ENCODE data around the gene C2CD2.

C2CD2 gene

DNA sequence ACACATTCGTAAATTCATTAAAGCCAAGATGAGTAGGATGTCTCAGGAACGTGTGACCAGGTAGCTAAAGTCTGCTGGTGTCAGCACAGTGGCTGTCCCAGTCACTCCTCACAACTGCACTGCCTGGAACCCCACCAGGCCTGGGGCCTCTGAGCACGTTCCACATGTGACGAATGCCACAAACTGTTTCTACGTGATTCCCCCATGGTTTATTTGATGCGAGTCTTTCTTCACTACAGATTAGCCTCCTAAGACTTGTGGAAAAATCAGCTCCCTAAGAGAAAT, 107.8 kb downstream of the C2CD2 start:
- DNase-seq = no peak
- in situ Hi-C loops (cut with HindIII; ENCODE audit: low pct_ligation_motif_present, low pct_unique_long_range_greater_than_20kb, low sequenced_read_pairs) = no loop called here

DNA sequence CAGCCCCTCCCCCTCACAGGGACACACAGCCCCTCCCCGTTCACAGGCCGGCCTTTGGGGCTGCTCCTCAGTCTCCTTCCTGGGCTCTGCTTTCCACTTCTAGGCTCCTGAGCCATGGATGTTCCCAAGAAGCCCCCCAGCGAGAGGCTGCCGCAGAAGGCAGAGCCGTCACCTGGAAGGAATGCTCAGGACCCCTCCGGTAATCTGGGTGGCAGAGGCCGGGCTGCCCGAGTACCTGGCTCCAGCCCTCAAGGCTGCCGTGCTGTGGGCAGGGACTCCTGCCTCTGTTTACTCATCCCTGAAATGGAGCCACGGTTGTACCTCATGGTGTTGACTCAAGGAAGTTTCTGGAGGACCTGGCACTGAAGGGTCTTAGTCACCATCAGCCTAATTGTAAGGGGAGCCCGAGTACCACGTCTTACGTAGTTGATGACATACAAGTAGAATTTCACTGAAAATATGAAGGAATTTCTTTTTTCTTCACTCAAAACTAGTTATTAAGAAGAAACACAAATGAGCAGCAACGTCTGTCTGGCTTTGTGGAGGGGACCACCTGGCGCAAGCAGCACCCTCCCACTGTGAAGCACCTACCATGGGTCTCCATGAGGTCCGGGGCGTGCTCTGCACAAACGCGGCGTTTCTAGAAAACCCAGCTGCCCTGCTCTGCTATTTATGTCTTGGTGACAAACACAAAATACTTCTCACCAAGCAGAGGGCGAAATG, 108.3 kb downstream of the C2CD2 start:
- DNase-seq = no peak
- in situ Hi-C loops (cut with HindIII; ENCODE audit: low pct_ligation_motif_present, low pct_unique_long_range_greater_than_20kb, low sequenced_read_pairs) = no loop called here

DNA sequence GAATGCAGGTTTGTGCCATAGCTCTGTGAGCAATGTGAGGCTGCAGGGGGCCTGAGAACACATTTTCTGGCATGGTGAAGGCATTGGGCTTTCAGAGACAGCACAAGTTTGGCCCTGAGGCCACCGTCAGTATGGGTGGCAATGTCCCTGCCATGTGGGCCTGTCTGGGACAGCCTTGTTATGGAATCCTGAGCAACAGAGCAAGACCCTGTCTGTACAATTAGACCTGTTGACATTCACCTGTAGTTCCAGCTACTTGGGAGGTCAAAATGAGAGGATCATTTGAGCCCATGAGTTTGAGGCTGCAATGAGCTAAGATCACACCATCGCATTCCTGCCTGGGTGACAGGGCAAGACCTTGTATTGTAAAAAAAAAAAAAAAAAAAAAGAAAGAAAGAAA, 110.2 kb downstream of the C2CD2 start:
- no peak for DNase-seq
- in situ Hi-C loops (cut with HindIII; ENCODE audit: low pct_ligation_motif_present, low pct_unique_long_range_greater_than_20kb, low sequenced_read_pairs) = no loop called here

DNA sequence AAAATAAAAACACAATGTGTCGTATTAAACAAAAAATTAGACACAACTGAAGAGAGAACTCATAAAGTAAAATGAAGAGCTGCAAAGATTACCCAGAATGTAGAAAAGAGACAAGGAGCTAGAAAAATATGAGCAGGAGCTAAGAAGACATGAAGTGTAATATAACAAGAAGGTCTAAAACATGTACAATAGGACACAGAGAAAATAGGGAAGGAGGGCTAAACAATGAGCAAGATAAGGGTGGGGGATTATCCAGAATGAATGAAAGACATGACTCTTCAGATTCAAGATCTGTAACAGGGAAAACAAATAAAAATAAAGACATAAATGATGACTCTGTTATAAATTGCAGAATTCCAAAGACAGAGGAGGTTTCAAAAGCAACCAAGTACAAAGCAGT, 112.9 kb downstream of the C2CD2 start:
- no peak for DNase-seq
- in situ Hi-C loops (cut with HindIII; ENCODE audit: low pct_ligation_motif_present, low pct_unique_long_range_greater_than_20kb, low sequenced_read_pairs) = no loop called here

DNA sequence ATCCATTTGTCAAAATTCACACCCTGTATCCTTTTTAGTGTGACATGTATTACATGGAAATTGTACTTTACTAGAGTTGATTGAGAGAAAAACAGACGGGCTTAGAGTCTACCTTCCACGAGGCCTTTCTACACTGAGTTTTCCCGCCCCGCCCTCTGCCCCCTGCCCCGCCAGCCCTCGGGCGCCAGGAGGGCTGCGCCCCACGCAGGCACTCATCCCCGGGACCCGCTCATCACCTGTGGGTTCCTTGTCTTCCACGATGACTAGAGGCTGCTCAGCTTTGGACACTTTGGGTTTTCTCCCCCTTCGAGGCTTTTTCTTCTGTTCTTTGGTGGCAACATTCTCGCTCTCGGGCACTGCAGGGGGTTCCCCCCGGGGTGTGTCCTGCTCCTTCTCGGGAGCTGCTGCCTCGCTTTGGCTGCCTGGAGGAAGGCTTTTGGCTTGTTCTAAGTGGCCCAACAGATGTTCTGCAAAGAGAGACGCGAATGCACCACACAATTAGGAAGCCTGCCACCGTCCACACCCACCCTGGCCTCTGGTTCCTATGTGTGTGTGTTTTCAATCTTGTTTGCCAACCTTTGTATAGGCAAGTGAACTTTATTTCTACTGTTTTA, 114.3 kb downstream of the C2CD2 start:
- no peak for DNase-seq
- in situ Hi-C loops (cut with HindIII; ENCODE audit: low pct_ligation_motif_present, low pct_unique_long_range_greater_than_20kb, low sequenced_read_pairs) = no loop called here

DNA sequence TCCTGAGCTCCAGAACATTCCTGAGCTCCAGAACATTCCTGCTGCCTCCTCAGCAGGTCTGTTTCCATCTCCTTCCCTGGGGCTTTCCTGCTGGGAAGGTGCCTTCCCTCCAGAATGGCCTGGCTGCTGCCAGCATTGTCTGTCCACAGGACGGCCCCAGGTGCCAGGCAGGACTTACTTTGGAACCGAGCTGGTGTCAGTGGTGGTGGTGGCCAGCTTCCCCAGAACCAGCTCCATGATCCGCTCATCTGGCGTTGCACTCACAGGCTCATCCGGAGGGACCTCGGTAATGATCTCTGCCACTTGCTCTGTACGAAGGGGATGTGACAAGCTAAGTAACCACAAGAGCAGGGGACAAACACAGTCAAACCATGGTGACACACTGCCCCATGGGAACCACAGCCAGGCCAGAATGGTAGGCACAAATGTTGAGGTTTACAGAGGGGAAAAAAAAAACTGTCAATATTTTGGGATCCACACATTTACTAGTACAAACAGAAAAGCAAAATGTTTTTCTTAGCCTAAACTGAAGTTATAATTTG, 116.0 kb downstream of the C2CD2 start:
- in situ Hi-C loops (cut with HindIII; ENCODE audit: low pct_ligation_motif_present, low pct_unique_long_range_greater_than_20kb, low sequenced_read_pairs) = no loop called here
- no peak for DNase-seq

DNA sequence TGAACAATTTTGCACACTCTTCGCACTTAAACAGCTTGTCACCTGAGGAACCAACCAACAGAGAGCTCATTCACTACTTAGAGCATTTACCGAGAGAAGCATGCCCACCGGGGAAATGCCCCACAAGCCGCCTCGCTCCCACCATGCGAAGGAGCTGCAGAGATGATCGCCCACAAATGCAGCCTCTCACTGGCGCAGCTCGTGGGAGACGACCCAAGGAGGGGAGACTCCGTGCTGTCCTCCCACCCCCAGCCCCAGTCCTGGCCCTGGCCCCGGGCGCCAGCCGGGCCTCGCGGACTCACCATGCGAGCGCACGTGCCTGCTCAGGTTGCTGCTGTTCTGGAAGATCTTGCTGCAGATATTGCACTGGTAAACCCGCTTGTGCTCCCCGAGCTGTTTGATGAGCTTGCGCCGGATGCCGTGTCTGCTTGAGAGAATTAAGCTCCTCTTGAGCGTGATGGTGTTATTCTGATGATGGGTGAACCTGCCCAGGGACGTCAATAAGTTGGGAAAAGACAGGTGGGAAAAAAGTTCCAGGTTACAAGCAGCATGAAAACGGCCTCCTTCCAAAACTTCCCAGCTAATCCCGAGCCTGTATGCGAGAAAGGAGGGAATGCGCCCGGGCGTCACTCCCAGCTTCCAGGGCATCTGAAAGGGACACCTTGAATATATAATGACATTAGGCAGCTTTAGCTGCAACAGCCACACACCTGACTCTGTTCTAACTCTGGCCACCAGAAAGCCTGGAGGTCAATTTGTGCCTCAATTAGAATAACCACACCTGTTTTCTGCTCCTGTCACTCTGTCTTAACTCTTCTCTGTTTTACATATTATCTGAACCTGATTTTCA, 117.4 kb downstream of the C2CD2 start:
- in situ Hi-C loops (cut with HindIII; ENCODE audit: low pct_ligation_motif_present, low pct_unique_long_range_greater_than_20kb, low sequenced_read_pairs) = no loop called here
- DNase-seq = no peak

DNA sequence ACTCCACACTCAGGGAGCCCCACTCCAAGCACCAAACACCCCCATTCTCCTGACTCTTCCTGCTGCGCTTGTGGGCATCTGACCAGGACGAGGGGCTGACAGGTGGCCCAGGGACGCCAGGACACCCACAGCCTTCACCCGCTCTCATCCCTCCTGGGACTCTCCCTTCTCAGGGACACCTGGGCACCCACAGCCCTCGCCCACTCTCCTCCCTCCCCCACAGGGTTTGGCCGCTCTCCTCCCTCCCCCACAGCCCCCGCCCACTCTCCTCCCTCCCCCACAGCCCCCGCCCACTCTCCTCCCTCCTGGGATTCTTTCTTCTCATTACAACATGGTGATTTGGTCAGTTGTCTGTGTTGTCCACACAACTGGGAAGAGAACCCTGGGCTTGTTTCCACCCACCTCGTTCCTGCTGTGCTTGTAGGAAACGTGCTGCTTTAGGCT, 118.1 kb downstream of the C2CD2 start:
- in situ Hi-C loops (cut with HindIII; ENCODE audit: low pct_ligation_motif_present, low pct_unique_long_range_greater_than_20kb, low sequenced_read_pairs) = no loop called here
- no peak for DNase-seq

Data from ACHN (cell line).